Lower leg skin (tissue), 3 donors: ENCODE measurements around the gene NDUFA3.

Experiments used
- CTCF ChIP-seq, 3 donors: fragments of 450-650 bp; IDR thresholded peaks; one replicate each; pipeline ENCODE4 v1.5.1; 2016; ENCODE audit warnings: antibody characterized with exemption in 3 of 3, mild to moderate bottlenecking in 3 of 3, moderate library complexity in 2 of 3
- POLR2A ChIP-seq, 2 donors: fragments of 450-650 bp; IDR thresholded peaks; one replicate each; pipeline ENCODE4 v1.6.1; 2016 to 2017; ENCODE audit warnings: antibody characterized with exemption in 2 of 2, mild to moderate bottlenecking in 1 of 2, moderate library complexity in 1 of 2

GRCh38 chr19:54129617-54129996 is 27.0 kb downstream of the NDUFA3 start:
- TF ChIP-seq CTCF (IDR thresholded peaks at IDR 0.05) (no peak), POLR2A (IDR thresholded peaks at IDR 0.05) (no peak)
